Fibroblast of mammary gland (primary cell): ENCODE data around the gene WFS1.
A peak's percentile ranks its signal among the peaks of the same experiment; 100 is the strongest.

Experiments
- DNase-seq: peaks from one replicate; pipeline ENCODE4 v3.0.0-alpha.2; 2010; ENCODE audit warnings: low read depth
- H3K4me3 ChIP-seq: 2 replicates; pipeline ENCODE4 v1.5.1; 2011; ENCODE audit warnings: low read depth, mild to moderate bottlenecking, low read length, moderate library complexity; ENCODE audit not compliant: control insufficient read depth
- TF ChIP-seq, protein P1 (sequence below): conservative IDR thresholded peaks from 2 replicates; pipeline ENCODE4 v1.5.1; 2011; ENCODE audit warnings: low read depth, low read length, inconsistent platforms; ENCODE audit not compliant: control insufficient read depth, insufficient read depth

Gene WFS1

DNA sequence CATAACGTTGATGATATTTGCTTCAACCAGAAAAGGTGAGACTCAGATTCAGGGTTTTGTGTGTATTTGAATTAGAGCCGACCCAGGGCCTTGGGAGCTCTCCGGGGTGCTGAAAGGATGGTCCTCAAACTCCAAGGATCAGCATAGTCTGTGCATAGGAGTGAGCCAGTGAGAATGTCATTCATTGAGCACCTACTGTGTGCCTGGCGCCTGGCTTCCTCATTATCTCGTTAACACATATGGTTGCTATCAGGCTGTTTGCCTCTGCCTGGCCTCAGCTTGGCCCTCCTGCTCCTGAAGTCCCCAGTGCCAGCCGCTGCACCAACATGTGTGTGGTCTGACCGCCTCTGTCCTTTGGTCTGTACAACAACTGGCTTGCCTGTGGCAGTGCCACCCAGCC lies 44.2 kb upstream of the WFS1 start:
- DNase-seq, result peak; percentile 14

DNA sequence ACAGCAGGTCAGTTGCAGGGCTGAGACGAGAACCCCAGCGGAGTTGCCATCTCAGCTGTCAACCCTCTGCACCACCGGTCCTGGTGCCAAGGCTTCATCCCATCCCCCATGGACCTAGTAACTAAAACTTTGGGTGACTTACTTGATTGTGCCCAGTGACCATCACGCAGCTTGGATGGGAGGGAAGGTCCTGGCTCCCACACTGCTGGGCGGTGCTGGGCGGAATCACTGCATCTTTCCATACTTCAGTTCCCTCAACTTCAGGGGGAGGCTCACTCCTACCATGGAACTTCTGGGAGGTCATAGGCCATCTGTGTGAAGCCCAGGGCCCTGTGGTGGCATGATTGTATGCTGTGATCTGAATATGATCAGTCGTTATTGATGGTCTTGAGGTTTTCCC lies 43.1 kb upstream of the WFS1 start:
- no peak overlapping the region for H3K4me3 ChIP-seq
- no peak for DNase-seq
- TF ChIP-seq, protein P1, sequence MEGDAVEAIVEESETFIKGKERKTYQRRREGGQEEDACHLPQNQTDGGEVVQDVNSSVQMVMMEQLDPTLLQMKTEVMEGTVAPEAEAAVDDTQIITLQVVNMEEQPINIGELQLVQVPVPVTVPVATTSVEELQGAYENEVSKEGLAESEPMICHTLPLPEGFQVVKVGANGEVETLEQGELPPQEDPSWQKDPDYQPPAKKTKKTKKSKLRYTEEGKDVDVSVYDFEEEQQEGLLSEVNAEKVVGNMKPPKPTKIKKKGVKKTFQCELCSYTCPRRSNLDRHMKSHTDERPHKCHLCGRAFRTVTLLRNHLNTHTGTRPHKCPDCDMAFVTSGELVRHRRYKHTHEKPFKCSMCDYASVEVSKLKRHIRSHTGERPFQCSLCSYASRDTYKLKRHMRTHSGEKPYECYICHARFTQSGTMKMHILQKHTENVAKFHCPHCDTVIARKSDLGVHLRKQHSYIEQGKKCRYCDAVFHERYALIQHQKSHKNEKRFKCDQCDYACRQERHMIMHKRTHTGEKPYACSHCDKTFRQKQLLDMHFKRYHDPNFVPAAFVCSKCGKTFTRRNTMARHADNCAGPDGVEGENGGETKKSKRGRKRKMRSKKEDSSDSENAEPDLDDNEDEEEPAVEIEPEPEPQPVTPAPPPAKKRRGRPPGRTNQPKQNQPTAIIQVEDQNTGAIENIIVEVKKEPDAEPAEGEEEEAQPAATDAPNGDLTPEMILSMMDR, result no peak

More for the DNA sequence above, 44.2 kb upstream of the WFS1 start:
- H3K4me3 ChIP-seq, result no peak overlapping the region
- TF ChIP-seq, protein P1, result no peak

DNA sequence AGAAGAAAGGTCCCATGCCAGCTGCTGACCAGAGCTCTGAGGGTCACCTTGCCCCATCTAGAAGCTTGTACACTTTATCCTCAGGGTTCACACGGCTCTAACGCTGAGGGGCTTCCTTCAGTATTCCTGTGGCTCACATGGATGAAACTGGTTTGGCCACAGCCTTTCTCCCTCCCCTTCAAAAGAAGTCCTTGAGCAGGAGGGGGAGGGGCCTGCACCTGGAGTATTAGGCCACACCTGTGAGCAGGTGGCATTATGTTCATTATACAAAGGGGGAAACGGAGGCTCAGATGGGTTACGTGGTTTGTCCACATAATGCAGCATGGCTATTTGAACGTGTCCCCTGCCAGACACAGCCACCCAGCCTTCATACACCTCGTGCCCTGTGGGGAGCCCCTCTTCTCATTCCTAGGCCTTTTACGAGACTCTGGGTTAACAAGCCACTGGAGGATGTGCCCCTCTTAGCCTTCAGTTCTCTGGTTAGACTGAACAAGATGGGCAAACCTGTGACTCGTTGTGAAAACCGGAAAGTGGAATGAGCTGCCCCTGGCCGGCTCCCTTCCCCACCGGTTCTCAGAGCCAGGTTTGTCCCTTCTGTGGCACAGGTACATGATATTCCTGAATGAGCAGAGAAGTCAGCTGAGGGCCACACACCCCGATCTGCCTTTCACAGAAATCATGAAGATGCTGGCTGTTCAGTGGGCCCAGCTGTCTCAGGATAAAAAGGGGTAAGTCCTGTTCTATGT lies 42.1 kb upstream of the WFS1 start:
- TF ChIP-seq, protein P1, result no peak
- no peak overlapping the region for H3K4me3 ChIP-seq
- no peak for DNase-seq

DNA sequence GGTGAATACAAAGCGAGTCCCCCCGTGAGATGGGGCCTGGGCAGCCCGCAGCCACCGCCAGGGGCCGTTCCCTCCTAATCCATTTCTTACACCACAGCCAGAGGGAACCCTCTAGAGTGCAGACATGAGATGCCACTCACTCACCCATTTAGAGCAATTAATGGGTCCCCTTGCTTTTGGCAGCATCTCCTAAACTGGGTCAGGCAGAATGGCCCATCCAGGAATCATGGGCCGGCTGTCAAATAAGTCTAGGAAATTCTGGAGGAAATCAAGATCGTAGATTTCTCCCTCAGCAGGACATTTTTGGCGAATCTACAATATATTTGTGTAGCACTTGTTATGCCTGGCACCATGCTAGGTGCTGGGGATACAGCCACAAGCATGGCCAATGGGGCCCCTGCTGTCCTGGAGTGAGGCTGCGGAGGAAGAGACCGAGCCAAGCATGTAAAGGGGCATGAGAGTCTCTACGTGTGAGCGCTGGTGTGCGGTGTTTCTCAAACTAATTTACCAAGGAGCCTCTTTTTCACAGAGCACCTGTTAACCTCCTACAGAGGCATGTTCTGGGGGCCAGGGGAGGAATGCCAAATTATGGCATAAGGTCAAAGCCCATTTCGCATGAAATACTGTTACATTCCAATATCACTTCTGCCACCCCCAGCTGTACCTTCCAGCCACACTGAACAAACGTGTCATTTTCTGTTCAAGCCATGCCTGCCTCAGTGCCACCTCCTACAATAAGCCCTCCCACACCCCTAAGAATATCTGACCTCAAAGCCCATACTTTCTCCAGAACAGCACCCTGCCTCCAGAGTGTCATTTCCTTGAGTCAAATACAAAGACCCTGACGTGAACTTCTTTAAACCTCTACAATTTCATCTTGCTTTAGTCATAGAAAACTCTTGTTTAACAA lies 41.2 kb upstream of the WFS1 start:
- no peak for DNase-seq
- TF ChIP-seq, protein P1, result no peak
- H3K4me3 ChIP-seq, result no peak overlapping the region

DNA sequence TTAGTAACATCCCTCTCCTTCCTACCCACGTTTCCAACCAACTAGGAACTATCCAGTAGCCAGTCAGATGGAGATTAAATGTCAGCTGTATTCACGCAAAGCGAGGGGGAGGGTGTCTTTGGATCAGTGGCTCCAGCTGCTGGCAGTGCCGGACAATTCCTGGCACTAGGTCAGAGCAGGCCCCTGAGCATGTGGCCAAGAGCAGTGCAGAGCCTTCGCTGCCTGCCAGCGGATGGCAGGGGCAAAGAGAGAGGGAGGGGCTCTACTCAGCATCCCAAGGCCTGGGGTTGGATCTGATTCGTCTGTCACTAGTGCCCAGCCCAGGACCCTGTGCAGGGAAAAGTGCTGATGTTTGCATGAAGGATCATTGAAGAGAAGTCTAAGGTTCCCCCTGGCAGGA lies 40.6 kb upstream of the WFS1 start:
- H3K4me3 ChIP-seq, result no peak overlapping the region
- TF ChIP-seq, protein P1, result no peak
- no peak for DNase-seq

DNA sequence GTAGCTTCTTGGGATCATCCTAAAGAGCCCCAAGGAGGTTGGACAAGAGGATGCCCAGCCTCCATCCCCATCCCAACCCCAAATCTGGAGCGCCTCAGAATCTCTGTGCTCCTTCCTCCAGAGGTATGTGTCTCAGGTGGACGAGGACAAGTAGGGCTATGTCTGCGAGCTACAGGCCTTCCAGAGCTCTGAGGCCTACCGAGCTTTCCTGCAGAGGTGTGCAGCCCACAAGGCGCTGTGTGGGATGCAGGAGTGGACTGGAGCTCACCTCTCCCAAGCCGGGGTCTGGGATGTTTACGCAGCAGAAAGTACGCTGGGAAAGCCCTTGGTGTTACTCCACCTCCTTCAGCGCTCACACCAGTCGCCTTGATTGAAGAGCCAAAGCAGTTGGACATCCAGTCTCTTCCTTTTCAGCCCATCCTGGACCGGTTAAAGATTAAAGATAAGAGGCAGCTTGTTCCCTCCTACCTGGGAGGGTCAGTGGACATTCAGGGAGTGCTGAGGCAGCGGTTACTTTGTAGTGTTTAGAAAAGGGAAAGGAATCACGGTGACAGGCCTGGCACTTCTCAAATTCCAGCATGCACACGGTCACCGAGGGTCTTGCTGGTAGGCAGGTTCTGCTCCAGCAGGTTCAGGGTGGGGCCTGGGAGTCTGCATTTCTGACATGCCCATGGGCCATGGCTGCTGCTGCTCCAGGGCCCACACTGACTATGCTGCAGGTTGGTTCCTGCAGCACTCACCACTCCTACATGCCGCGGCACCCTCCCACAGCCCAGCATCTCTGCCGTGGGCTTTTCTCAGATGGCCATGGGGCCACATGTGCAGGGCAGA lies 39.8 kb upstream of the WFS1 start:
- TF ChIP-seq, protein P1, result no peak
- no peak overlapping the region for H3K4me3 ChIP-seq
- no peak for DNase-seq
